Neural crest cell (in vitro differentiated cells): ENCODE results near the gene RELL1. TPM values are rescaled to one million over a fixed set of nuclear protein-coding genes. Genes with fewer than 3 reads are reported as not detected.
A peak's percentile ranks its signal among the peaks of the same experiment; 100 is the strongest.

Source experiments
- DNase-seq: peaks from one replicate; pipeline ENCODE4 v3.0.0; 2021; ENCODE audit warnings: low read depth, mixed read lengths, low spot score
- H3K27ac Mint-ChIP-seq: one replicate; pipeline ENCODE4 v1.8.0; 2021; ENCODE audit warnings: mild to moderate bottlenecking, mixed read lengths; ENCODE audit not compliant: unreplicated experiment
- H3K27me3 Mint-ChIP-seq: 2 replicates; pipeline ENCODE4 v1.8.0; 2021; ENCODE audit warnings: low read depth, mild to moderate bottlenecking, mixed read lengths
- H3K36me3 Mint-ChIP-seq: 2 replicates; pipeline ENCODE4 v1.8.0; 2021; ENCODE audit warnings: low read depth, mild to moderate bottlenecking, mixed read lengths
- H3K4me1 Mint-ChIP-seq: 2 replicates; pipeline ENCODE4 v1.8.0; 2021; ENCODE audit warnings: mixed read lengths
- H3K4me3 Mint-ChIP-seq: one replicate; pipeline ENCODE4 v1.8.0; 2021; ENCODE audit warnings: mild to moderate bottlenecking, mixed read lengths
- H3K9me3 Mint-ChIP-seq: 2 replicates; pipeline ENCODE4 v1.8.0; 2021; ENCODE audit warnings: mixed read lengths
- CTCF ChIP-seq: fragments of 200-600 bp; sonication (generic); conservative IDR thresholded peaks from 2 replicates; pipeline ENCODE4 v1.5.0; 2021; ENCODE audit warnings: antibody characterized with exemption, mild to moderate bottlenecking
- total RNA-seq: library from RNA; stranded (reverse); gene quantifications from 2 replicates; pipeline ENCODE4 v1.2.1, GENCODE V29; 2021

Gene RELL1
- total RNA-seq, 1 donor from 2014 or later: 30.3 TPM

- Mint-ChIP-seq H3K9me3 (peaks cover 4% of the 10 kb centered on the region), H3K36me3 (peaks cover 10% of the 10 kb centered on the region), H3K4me3 (no peak overlapping the region), H3K27ac (peak overlapping the region; percentile 78), H3K27me3 (no peaks in the 10 kb centered on the region), H3K4me1 (peaks cover 43% of the 10 kb centered on the region)
- no peak for TF ChIP-seq CTCF
- no peak for DNase-seq
Observed at GRCh38 chr4:37645736-37646135, 40.4 kb downstream of the RELL1 start.

DNA sequence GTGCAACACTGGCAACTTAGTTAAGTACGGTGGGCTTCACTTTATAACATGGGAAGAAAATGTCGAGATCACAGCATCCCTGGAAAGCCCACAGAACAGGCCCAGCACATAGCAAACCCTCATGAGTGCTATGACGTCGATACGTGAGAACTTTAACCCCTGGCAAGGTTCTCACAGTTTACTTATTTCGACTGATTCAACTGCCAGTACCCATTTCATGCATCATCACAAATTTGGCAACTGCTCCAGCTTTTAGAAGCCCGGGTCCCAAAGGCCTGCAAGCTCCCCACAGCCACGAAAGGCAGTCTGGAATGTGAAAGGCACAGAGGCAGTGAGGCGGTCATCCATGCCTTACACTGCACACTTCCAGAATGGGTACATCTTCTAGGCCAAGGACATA lies 41.2 kb downstream of the RELL1 start:
- Mint-ChIP-seq H3K27me3 (no peaks in the 10 kb centered on the region), H3K27ac (no peak overlapping the region), H3K9me3 (no peaks in the 10 kb centered on the region), H3K4me1 (peaks cover 36% of the 10 kb centered on the region), H3K36me3 (peaks cover 6% of the 10 kb centered on the region), H3K4me3 (no peak overlapping the region)
- TF ChIP-seq CTCF: no peak
- no peak for DNase-seq

- peaks cover 19% of the 10 kb centered on the region for H3K4me1 Mint-ChIP-seq
- peaks cover 9% of the 10 kb centered on the region for H3K36me3 Mint-ChIP-seq
- TF ChIP-seq CTCF: no peak
- no peaks in the 10 kb centered on the region for H3K9me3 Mint-ChIP-seq
- DNase-seq: no peak
- no peaks in the 10 kb centered on the region for H3K27me3 Mint-ChIP-seq
- H3K4me3 Mint-ChIP-seq: no peak overlapping the region
- no peak overlapping the region for H3K27ac Mint-ChIP-seq
Observed at GRCh38 chr4:37641886-37642849, 44.0 kb downstream of the RELL1 start.

DNA sequence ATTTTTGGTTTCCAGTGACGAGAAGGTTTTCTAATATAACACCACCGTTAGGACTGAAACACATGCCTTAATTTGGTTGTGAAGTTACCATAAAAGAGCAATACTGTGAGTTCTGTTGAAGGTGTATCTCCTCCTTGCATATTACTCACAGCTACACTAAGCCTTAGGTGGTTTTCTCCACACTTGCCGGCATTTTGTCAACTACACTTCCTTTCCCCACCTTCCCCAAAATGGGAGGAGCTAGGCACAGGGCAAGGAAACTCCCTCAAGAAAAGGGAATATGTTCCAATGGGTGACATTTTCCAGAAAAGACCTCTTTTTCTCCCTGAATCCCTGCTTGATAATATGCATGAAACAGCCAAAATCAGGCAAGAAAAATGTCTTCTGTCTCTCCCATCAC lies 44.8 kb downstream of the RELL1 start:
- Mint-ChIP-seq H3K27me3 (no peaks in the 10 kb centered on the region), H3K36me3 (peaks cover 6% of the 10 kb centered on the region), H3K9me3 (no peaks in the 10 kb centered on the region), H3K27ac (no peak overlapping the region), H3K4me3 (no peak overlapping the region), H3K4me1 (peaks cover 15% of the 10 kb centered on the region)
- DNase-seq: no peak
- no peak for TF ChIP-seq CTCF

DNA sequence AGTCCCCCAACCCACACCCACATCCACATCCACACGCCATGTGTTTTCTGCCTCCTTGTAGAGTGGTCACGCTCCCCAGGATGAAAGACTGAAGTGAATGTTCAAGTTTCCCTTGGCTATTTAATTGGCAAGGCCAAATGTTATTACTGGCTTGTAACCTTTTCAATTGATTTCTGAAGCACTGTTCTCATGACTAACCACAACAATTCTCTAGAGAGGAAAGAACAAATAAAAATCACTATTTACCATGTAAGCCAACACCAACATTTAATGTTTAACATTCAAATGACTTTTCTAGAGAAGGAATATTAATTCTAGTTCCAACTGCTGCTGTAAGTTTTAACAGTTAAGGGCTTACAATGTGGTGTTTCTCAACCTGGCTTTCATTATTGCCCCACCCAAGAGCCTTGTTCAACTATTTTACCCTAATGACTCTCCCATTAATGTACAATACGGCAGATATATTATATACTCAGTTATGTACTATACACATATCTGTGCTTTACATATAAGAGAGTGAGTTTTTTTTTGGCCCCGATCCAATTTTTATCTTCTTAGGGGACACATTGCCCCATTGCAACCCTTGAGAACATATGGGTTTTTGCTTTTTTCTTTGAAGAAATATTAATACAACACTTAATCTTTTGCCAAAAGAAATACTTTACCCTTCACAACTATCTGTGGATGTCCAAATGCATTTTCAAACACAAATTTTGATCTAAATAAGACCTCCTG lies 46.5 kb downstream of the RELL1 start:
- H3K4me3 Mint-ChIP-seq: no peak overlapping the region
- peaks cover 9% of the 10 kb centered on the region for H3K36me3 Mint-ChIP-seq
- H3K27ac Mint-ChIP-seq: no peak overlapping the region
- DNase-seq: no peak
- H3K4me1 Mint-ChIP-seq: peaks cover 23% of the 10 kb centered on the region
- TF ChIP-seq CTCF: no peak
- no peaks in the 10 kb centered on the region for H3K27me3 Mint-ChIP-seq
- no peaks in the 10 kb centered on the region for H3K9me3 Mint-ChIP-seq
